ENCODE data around the gene AGAP1. TPM values are rescaled to one million over a fixed set of nuclear protein-coding genes. Genes with fewer than 3 reads are reported as not detected.

Gene AGAP1
- total RNA-seq, 1 experiment from 2014 or later = 56.4 TPM

GRCh38 chr2:235894839-235895238, 401.0 kb downstream of the AGAP1 start:
- H3K4me1 Mint-ChIP-seq (ENCODE audit: low read depth, unreplicated experiment) = no peaks in the 10 kb centered on the region
- no TSS peak for BruUV-seq (replicated peaks)
- no peak for DNase-seq
- peaks cover 2% of the 10 kb centered on the region for H3K36me3 Mint-ChIP-seq (ENCODE audit: insufficient read depth, unreplicated experiment)
- H3K27me3 Mint-ChIP-seq (ENCODE audit: unreplicated experiment) = no peaks in the 10 kb centered on the region
- H3K4me3 Mint-ChIP-seq (ENCODE audit: low read depth, unreplicated experiment) = no peak overlapping the region
- peaks cover 6% of the 10 kb centered on the region for H3K9me3 Mint-ChIP-seq (ENCODE audit: low read depth, unreplicated experiment)
- intact Hi-C loops (cut with micrococcal nuclease; ENCODE audit: unreplicated experiment) = no loop called here
- no peak overlapping the region for H3K27ac Mint-ChIP-seq (ENCODE audit: unreplicated experiment)
- CTCF ChIA-PET = interaction anchor here (0.6 kb wide), 1 partner anchor 125 kb away, joined by 5 read pairs; no protein-coding TSS in a partner anchor
- no peak for TF ChIP-seq CTCF (IDR thresholded peaks at IDR 0.05; ENCODE audit: unreplicated experiment)

GRCh38 chr2:235896061-235896460, 402.2 kb downstream of the AGAP1 start:
- H3K27ac Mint-ChIP-seq (ENCODE audit: unreplicated experiment) = no peak overlapping the region
- no TSS peak for BruUV-seq (replicated peaks)
- DNase-seq = no peak
- H3K4me3 Mint-ChIP-seq (ENCODE audit: low read depth, unreplicated experiment) = no peak overlapping the region
- peaks cover 6% of the 10 kb centered on the region for H3K9me3 Mint-ChIP-seq (ENCODE audit: low read depth, unreplicated experiment)
- H3K36me3 Mint-ChIP-seq (ENCODE audit: insufficient read depth, unreplicated experiment) = no peaks in the 10 kb centered on the region
- no peak for TF ChIP-seq CTCF (IDR thresholded peaks at IDR 0.05; ENCODE audit: unreplicated experiment)
- intact Hi-C loops (cut with micrococcal nuclease; ENCODE audit: unreplicated experiment) = no loop called here
- H3K4me1 Mint-ChIP-seq (ENCODE audit: low read depth, unreplicated experiment) = no peaks in the 10 kb centered on the region
- H3K27me3 Mint-ChIP-seq (ENCODE audit: unreplicated experiment) = no peaks in the 10 kb centered on the region
- CTCF ChIA-PET = no interaction called here

GRCh38 chr2:235897992-235898391, 404.1 kb downstream of the AGAP1 start:
- no peak overlapping the region for H3K4me3 Mint-ChIP-seq (ENCODE audit: low read depth, unreplicated experiment)
- intact Hi-C loops (cut with micrococcal nuclease; ENCODE audit: unreplicated experiment) = no loop called here
- H3K27ac Mint-ChIP-seq (ENCODE audit: unreplicated experiment) = no peak overlapping the region
- no peak for DNase-seq
- no TSS peak for BruUV-seq (replicated peaks)
- H3K4me1 Mint-ChIP-seq (ENCODE audit: low read depth, unreplicated experiment) = no peaks in the 10 kb centered on the region
- CTCF ChIA-PET = no interaction called here
- no peaks in the 10 kb centered on the region for H3K36me3 Mint-ChIP-seq (ENCODE audit: insufficient read depth, unreplicated experiment)
- H3K9me3 Mint-ChIP-seq (ENCODE audit: low read depth, unreplicated experiment) = peaks cover 6% of the 10 kb centered on the region
- no peak for TF ChIP-seq CTCF (IDR thresholded peaks at IDR 0.05; ENCODE audit: unreplicated experiment)
- H3K27me3 Mint-ChIP-seq (ENCODE audit: unreplicated experiment) = no peaks in the 10 kb centered on the region

GRCh38 chr2:235898766-235899165, 404.9 kb downstream of the AGAP1 start:
- Mint-ChIP-seq H3K9me3 (ENCODE audit: low read depth, unreplicated experiment) (peaks cover 6% of the 10 kb centered on the region), H3K4me3 (ENCODE audit: low read depth, unreplicated experiment) (no peak overlapping the region), H3K4me1 (ENCODE audit: low read depth, unreplicated experiment) (no peaks in the 10 kb centered on the region), H3K27me3 (ENCODE audit: unreplicated experiment) (no peaks in the 10 kb centered on the region), H3K36me3 (ENCODE audit: insufficient read depth, unreplicated experiment) (no peaks in the 10 kb centered on the region), H3K27ac (ENCODE audit: unreplicated experiment) (no peak overlapping the region)
- CTCF ChIA-PET = no interaction called here
- BruUV-seq (replicated peaks) = no TSS peak
- intact Hi-C loops (cut with micrococcal nuclease; ENCODE audit: unreplicated experiment) = no loop called here
- no peak for DNase-seq
- no peak for TF ChIP-seq CTCF (IDR thresholded peaks at IDR 0.05; ENCODE audit: unreplicated experiment)

Data from Calu3 (cell line).